ENCODE data around the gene EFEMP1. TPM values are rescaled to one million over a fixed set of nuclear protein-coding genes. Genes with fewer than 3 reads are reported as not detected.
A peak's percentile ranks its signal among the peaks of the same experiment; 100 is the strongest.

EFEMP1 gene
- total RNA-seq, 1 donor from 2014 or later, result 75.8 TPM

DNA sequence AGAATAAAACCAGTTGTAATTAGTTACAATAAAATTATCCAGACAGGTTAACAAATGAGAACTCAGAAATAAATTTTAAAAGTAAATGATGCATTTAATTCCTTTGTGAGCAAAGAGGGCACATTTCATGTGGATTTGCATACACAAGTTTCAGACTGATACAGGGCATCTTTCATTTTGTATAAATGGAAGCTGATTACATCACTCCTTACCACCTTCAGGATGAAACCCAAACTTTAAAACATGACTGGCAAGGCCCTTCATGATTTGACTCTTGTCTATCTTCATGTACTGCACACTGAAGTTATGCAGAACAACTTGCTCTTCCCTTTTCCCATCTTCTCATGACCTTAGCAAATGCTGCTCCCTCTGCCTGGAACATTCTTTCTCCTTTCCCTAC, 26.9 kb downstream of the EFEMP1 start:
- no peak for DNase-seq

DNA sequence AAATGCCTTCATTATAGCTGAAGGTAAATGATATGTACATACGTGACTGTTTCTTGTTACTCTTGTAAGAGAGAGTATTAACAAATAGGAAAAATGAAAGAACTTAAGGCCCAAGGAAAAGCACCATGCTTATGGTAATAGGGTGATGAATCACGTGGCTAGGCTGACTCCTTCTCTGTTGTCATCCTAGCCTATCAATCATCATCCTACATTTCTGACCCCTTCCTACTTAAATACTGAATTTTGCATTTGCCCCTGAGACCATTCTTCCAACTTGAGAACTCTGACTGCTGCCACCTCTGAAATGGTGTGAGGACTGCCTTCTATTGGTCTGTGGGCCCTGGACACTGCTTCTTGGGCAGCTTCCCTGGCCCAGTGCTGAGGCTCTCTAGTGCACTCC, 28.9 kb downstream of the EFEMP1 start:
- no peak for DNase-seq

DNA sequence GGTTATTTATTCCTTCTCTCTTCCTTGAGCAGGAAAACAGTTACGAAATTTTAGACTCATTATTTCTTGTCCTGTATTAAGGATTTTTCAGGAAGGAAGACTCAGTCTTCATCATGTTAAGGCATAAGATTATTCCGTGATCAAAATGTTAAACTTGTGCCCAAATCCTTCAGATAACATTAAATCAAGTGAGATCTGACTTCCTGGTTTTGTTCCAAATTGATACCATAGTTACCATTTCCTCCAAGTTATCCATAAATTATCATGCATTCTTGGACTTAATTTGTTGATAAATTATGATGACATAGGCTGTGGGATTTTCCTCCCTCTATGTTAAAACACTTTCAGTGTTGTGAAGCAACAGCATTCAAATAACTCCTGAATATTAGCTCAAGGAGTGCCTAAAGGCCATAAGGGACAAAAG, 31.9 kb downstream of the EFEMP1 start:
- no peak for DNase-seq

DNA sequence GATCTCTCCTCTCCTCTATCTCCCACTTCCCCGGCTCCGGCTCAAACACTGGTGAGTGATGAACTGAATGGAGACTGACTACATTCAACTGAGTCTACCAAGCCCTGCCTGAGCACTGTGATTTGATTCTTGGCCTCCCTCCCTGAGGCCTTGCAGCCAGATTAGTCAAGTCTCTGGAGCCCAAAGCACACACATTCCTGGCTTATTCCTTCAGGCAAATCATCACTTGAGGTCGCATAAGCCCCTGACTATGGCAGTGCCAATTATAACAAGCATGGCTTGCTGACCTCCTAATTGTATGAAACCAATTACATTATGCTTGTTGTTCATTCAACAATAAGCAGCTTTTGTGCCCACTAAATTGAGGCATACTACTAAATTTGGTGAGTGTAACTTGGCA, 34.6 kb downstream of the EFEMP1 start:
- no peak for DNase-seq

DNA sequence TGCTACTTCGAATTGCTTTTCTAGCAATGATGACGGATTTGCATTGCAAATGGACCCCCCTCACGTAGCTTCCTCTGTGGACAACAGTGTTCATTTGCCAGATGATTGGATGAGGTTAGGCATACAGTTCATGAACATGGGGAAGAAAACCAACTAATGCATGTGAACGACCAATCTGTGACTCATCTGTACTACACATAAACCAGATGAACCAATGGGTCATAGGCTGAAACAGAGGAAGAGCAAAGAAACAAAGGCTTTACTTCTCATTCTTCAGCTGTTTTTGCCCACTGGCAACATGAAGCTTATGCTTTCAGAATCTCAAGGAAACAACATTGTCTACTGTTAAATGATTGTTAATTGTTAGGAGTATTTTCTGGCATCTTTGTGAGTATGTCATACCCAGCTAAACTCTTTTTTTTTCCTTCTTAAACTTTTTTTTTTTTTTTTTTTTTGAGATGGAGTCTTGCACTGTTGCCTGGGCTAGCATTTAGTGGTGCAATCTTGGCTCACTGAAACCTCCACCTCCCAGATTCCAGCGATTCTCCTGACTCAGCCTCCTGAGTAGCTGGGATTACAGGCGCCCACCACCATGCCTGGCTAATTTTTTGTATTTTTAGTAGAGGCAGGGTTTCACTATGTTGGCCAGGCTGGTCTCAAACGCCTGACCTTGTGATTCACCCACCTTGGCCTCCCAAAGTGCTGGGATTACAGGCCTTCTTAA, 35.5 kb downstream of the EFEMP1 start:
- no peak for DNase-seq

DNA sequence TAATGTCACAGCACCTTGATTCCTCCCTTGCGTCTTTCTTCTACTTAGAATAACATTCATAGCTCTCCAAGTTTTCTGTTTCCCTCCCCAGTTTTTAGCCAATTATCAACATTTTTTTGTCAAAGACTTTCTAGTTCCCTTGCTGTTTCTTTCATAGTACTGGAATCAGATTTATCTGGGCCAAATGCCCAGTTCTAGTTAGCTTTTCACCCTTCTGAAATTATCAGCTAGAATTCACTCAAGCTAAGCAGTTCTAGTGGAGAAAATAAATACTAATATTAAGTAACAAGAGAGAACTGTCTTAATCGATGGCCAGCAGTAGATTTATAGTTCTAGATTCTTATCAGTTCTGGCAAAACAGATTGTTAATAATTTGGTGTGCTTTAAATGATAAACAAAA, 36.2 kb downstream of the EFEMP1 start:
- DNase-seq, result no peak

DNA sequence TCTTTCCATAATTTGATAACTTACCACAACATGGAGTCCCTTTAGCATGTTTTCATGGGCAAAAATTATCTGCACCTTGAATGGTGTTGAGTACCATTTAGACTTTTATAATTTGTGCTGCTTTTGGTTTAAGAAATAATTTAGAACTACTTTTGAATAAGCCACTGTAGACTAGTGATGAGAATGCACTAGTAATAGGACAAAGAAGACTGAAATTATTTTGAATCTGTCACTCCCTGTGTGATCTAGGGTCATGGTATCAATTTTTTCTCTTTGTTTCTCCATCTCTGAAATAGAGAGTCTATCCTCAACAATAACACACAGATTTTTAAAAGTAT, 37.7 kb downstream of the EFEMP1 start:
- no peak for DNase-seq

DNA sequence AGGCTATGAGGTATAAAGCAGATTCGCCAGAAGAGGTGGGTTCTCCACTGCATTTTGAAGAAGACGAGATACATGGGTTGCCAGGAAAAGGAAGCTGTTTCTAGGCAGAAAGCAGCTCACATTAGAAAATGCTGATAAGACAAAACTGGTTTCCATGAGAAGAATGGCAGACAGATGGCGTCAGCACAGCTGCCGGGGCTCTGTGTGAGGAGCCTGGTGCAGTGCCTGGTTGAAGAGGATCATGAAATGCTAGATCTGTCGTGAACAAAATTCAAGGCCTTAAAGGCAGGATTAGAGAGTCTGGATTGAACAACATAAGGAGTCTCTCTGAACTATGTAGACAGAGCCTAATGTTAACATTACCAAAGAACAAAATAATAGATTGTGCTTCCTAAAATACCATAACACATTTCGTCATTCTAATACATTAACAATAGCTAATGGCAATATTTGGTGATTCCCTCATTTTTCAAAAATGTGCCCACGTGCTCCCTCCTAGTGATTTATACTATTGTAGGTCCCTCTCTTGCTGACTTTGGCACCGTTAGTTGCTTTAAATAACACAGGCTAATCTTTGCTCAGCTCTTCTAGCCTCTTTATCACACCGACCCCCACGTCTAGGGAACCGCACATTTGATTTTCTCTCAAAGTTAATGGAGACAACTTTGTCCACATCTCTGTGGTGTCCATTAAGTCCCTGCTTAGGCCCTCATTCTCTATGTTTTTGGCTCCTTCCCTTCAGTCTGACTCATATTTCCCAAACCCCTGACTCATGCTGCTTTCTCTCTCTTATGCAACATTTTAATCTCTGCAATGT, 38.2 kb downstream of the EFEMP1 start:
- peak; percentile 16 for DNase-seq

DNA sequence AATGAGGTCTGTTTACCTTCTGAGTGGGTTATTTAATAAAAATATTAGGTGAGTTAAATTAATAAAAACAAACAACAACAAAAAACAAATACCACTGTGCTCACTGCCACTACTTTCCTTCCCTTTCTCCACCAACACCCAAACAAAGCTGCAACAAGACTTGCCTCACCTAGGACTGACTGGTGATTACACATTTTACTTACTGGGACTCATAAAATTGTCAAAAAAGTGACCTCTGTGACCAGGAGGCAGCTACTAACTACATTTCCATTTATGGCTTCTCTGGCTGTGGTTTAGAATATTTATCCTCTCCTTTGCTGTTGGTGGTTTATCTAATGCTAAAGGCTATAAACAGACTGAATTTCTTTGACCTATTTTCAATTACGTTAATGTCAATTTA, 39.8 kb downstream of the EFEMP1 start:
- no peak for DNase-seq

DNA sequence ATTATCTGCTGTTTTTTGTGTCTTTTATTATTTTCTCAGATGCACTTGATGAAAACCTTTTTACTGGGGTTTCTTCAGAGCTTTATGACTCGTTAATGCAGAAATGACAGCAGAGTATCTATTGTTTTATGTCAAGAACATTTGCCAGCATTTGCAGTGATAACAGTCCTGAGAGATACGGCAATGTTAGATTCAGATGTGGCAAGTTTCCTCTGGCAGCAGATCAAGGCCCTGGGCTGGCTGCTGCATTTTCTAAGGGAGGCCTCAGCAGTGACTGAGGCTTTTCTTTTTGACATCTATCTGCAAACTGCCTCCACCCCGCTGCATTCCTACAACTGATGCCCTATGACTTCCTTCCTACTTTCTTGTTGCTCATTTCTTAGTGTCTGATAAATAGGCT, 40.2 kb downstream of the EFEMP1 start:
- no peak for DNase-seq

DNA sequence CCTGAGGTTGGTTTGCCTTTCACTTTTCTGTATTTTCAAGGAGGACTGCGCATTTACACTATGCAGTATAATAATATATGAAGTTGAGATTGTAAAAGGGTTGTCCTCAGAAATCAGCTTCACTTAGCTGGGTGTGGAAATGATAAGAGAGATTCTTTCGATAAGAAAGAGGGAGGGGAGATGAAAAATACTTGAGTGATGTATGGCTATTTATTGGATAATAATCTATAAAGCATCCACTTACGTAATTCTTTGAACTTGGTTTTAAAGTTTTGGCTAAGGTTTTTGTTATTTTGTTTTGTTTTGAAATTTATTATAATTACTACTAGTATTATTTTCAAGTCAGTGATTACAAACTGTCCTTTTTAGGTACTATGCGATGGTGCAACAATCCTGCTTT, 40.6 kb downstream of the EFEMP1 start:
- no peak for DNase-seq

DNA sequence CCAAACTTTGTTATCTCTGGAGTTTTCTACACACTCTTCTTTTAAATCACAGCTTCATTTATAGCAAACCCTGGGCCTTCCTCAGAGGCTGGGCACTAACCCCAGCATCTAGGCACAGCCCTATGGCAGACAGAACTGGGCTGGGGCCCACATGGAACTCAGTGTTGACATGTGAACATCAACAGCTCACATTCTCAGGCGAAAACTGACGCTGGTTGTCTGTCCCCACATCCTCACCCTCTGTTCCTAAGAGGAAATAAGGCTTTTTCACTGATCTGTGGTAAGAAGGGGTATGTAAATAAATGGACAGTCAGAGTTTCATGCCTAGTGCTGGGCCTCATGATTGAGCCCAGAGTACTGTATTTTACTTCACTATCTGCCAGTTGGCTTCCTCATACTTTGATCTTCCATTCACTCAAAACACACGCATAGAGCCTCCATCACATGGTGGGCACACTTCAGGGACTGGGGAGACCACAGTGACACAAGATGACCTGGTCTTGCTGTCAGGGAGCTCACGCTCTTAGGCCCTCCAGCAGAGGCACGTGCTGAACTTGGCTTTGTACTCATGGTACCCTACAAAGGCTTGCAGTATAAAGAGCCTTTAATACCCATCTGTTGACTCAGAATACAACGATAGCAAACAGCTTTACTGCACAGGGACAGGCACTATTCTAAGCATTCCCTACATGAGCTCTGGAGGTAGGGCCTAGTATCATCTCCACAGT, 43.0 kb downstream of the EFEMP1 start:
- DNase-seq, result no peak

DNA sequence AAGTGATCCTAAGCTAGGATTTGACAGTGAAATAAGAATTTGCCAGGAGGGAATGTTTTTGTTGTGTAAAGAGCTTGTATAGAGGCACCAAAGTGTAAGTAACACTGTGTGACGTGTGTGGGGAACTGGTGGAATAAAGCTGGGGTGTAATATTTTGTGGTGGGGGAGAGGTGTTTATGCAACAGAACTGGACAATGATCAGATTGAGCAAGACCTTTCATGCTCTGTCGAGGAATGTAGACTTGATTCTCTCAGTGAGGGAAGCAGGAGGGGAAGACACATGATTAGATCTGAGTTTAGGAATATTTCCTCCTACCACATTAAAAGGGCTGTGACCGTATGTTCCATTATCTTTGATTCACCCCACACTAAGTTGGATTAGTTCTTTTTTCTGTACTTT, 43.6 kb downstream of the EFEMP1 start:
- no peak for DNase-seq

DNA sequence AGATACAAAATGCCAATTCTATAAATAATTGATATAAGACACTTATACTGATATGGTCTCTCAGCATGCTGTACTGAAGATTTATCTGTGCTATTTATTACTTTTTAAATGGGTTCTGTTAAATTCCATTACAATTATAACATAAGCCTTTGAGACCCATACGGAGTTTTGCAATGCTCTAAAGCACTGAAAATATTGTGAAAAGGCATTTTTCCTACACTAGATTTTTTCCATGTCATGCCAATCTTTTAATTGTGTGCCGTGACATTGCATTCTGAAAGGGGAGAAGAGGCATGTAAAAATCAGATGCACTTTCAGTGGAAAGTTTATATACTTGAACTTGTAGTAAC, 46.5 kb downstream of the EFEMP1 start:
- DNase-seq, result no peak

DNA sequence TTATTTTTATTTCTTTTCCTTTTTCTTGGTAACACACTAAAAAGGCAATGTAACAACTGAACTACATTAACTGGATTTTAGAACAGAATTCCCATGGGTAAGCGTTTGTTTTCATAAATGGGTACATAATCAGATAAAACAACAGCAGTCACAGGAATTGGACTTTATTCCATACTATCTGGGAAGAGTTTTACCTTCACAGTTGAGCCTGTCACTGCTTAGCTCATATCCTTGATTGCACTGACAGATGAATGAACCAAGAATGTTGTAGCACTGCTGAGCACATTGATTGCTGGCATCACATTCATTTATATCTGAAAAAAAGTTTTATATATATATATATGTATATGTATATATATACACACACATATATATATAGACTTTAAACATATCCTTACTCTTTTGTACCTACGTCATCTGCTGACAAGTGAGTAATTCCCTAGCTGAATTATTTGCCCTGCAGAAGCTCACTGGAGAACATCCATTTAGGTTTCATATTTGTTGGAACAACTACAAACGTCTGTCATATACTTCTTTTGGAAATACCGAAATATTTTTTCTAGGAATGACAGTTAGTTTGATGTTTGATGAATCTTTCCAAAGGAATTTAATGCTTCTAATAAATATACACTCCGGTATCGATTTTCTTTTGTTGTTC, 47.0 kb downstream of the EFEMP1 start:
- no peak for DNase-seq

DNA sequence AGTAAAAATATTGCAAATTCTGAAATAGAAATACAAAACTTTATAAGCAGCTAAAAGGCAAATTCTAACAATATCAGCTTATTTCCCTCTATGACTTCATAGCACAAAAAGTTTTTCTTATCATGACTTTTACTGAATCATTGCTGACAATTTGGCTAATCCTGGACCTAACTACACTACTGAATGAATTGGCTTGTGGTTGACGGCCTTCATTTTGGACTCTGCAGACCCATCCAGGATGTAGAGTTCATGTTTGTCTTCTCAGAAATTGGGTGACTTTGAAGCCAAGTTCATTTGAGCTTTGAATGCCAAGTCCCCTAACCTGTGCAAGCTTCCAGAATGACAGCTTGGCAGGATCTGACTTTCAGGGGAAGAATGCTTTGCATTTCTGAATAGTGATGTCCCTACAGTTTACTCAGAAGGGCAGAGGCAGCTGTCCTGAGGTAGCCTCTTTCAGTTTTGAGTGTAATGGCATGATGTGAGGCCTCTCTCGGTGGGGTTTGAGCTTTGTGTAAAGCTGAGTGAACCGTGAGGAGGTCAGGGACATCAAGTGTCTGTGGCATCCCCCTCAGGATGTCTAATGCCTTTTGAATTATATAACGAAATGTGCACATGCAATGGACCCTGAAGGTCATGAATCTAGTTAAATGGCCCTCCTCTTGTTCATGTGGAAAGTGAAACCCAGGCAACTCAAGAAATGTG, 48.0 kb downstream of the EFEMP1 start:
- no peak for DNase-seq

DNA sequence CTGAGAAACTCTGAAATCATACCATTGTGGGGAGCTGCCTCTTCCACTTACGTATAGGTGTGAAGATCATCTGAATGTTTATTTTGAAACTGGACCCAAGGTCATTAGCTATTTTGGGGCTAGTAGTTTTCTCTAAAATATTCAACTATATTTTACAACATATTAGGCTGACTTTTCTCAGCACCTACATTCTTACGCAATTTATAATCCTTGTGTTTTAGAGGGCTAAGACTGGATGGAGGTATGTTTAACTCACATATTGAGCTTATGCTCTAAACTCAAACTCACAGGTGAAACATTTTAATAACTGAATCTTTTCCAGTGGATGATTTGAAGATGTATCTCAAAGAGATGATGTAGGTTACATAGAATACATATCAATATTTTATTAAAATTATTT, 49.2 kb downstream of the EFEMP1 start:
- DNase-seq, result no peak

DNA sequence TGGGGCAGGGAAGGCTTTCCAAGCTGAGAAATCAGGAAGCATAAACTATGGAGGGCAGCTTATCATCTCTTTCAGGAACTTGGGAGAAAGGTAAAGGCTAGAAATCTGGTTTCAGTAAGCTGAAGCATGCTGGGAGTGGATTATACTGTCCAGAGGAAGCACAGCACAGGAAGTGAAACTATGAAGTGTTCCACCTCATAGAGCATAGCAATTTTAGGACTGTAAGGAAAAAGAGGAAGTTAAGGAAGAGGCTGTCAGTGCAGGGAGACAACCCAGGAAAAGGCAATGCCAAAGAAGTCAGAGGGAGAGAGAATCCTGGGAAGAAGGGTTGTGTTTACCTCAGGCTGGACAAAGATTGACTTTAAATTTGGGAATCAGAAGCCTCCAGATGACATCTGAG, 51.9 kb downstream of the EFEMP1 start:
- no peak for DNase-seq

DNA sequence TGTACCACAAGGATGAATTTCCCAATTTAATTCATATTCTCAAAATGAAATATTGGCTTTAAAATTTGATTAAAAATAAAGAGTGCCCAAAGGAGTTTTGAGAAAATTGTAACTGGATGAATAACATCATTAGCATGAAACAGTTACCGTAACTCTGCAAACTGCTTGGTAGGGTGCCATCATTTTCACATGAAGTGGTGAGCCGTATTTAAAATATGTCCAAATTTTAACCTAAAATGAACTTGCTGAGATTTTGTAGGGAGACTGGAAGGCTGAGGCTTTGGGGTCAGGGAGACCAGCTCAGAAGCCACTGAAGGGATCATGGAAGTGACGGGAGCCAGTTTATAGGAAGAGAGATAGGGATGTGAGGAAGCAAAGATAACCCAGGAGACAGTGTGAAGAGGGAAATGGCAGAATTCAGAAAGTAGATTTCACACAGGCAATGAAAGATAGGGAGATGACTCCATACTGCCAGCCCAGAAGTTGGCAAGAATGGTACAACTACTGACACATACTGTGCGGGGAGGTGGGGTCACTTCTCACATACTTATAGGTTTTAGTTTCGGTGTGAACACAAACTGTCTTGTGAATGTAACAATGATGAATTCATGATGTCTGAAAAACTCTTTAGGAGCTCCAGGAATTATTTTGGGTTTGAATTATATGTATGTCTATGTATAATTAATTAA, 53.8 kb downstream of the EFEMP1 start:
- DNase-seq, result no peak

DNA sequence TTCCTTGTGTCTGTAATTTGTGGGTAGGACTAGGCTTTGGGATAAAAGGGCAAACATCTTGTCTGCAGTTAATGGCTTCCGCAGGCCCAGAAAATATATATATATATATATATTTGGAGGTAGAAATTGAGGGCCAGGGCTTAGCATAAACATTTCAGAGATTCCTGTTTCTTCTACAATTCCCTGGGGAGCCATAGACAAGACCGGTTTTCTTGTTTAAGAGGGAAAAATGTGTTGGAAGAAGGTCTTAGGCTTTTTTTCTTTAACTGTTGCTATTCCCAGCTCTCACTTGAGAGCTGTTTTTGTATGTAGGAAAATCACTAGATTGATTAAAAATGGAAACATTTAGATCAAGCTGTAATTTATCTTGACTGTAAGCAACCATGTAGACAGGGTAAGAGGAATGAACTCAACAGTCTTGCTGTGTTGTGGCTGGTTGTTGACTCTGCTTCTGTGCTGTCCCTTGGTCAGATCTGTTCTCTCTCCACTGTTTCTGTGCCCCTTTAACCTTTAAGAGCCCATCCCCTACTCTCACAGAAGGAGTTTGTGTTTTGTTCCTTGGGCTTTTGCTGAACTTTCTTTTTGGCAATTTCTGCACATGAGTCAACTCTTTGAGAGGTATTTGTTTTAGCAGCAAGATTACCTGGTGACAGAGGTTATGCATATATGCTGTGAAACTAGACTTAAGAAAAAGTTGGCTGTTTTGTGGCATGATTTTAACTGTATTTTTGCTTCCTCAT, 58.3 kb downstream of the EFEMP1 start:
- DNase-seq, result peak; percentile 14
